ENCODE results near the gene VSTM2B.

DNA sequence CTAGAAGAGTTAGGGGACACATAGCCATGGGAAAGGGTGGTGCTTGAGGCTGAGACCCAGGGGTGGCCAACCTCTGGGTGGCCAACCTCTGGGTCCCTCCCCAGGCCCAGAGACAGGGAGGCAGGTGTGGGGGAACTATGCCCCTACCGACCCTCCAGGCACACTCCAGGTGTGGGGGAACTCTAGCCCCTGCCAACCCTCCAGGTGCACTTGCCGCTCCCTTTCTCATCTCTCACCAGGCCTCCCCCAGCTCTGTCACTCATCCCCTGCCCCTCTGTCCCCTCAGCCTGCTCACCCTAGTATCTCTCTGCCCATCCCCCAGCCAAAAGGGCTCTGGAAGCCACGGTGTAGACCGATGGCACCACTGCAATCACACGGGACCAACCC is 10.6 kb upstream of the VSTM2B start:
- TF ChIP-seq, protein P1, sequence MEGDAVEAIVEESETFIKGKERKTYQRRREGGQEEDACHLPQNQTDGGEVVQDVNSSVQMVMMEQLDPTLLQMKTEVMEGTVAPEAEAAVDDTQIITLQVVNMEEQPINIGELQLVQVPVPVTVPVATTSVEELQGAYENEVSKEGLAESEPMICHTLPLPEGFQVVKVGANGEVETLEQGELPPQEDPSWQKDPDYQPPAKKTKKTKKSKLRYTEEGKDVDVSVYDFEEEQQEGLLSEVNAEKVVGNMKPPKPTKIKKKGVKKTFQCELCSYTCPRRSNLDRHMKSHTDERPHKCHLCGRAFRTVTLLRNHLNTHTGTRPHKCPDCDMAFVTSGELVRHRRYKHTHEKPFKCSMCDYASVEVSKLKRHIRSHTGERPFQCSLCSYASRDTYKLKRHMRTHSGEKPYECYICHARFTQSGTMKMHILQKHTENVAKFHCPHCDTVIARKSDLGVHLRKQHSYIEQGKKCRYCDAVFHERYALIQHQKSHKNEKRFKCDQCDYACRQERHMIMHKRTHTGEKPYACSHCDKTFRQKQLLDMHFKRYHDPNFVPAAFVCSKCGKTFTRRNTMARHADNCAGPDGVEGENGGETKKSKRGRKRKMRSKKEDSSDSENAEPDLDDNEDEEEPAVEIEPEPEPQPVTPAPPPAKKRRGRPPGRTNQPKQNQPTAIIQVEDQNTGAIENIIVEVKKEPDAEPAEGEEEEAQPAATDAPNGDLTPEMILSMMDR (conservative IDR thresholded peaks at IDR 0.05 in 1 of 2, IDR thresholded peaks at IDR 0.05 in 1 of 2; ENCODE audit: extremely low read depth in 1 of 2, insufficient read depth in 1 of 2, low read depth in 1 of 2, low read length in 2 of 2): no peak
- TF ChIP-seq EZH2 (IDR thresholded peaks at IDR 0.05; ENCODE audit: borderline replicate concordance, low read length): no peak
